ENCODE data around the gene DCLK1.

- TF ChIP-seq CTCF (IDR thresholded peaks at IDR 0.05) (no peak), POLR2A (IDR thresholded peaks at IDR 0.05) (no peak)
Measured at GRCh38 chr13:36001561-36001960, 129.6 kb downstream of the DCLK1 start.
